HepG2 (cell line): ENCODE measurements around the gene FCER1G. TPM values are rescaled to one million over a fixed set of nuclear protein-coding genes. Genes with fewer than 3 reads are reported as not detected.

Experiments used
- AHDC1 ChIP-seq: sonication (generic); formaldehyde crosslinking; IDR thresholded peaks from 2 replicates; pipeline ENCODE4 v1.5.1; 2020; ENCODE audit warnings: mild to moderate bottlenecking, missing genetic modification reagents, borderline replicate concordance
- ARID2 ChIP-seq: sonication (generic); formaldehyde crosslinking; IDR thresholded peaks from 2 replicates; pipeline ENCODE4 v1.8.1; 2022; ENCODE audit warnings: mild to moderate bottlenecking, missing genetic modification reagents, borderline replicate concordance
- ARID3A ChIP-seq: IDR thresholded peaks from 2 replicates; pipeline ENCODE4 v1.6.1; 2012; ENCODE audit warnings: low read depth, low read length, improper control_type of control experiment
- BRCA1 ChIP-seq: sonication (generic); formaldehyde crosslinking; IDR thresholded peaks from 2 replicates; pipeline ENCODE4 v1.4.0; 2020; ENCODE audit warnings: missing genetic modification reagents
- DNMT1 ChIP-seq: sonication (generic); formaldehyde crosslinking; IDR thresholded peaks from 2 replicates; pipeline ENCODE4 v1.5.1; 2020; ENCODE audit warnings: mild to moderate bottlenecking, missing genetic modification reagents
- ERF ChIP-seq: IDR thresholded peaks from 2 replicates; pipeline ENCODE4 v1.6.1; 2018; ENCODE audit warnings: missing biosample characterization, missing genetic modification reagents
- HOXA9 ChIP-seq: sonication (generic); formaldehyde crosslinking; IDR thresholded peaks from 2 replicates; pipeline ENCODE4 v1.8.1; 2022; ENCODE audit warnings: missing genetic modification reagents, mild to moderate bottlenecking, moderate library complexity, borderline replicate concordance
- JUND ChIP-seq: sonication (generic); formaldehyde crosslinking; IDR thresholded peaks from 2 replicates; pipeline ENCODE4 v1.8.0; 2022; ENCODE audit warnings: mild to moderate bottlenecking, missing genetic modification reagents
- MLX ChIP-seq: IDR thresholded peaks from 2 replicates; pipeline ENCODE4 v1.6.1; 2016
- NFIC ChIP-seq: IDR thresholded peaks from 2 replicates; pipeline ENCODE4 v1.6.1; 2012; ENCODE audit warnings: mild to moderate bottlenecking, low read length, inconsistent platforms
- NRL ChIP-seq: sonication (generic); formaldehyde crosslinking; IDR thresholded peaks from 2 replicates; pipeline ENCODE4 v1.5.0; 2020; ENCODE audit warnings: missing genetic modification reagents, mild to moderate bottlenecking, moderate library complexity, borderline replicate concordance
- PITX1 ChIP-seq: sonication (generic); formaldehyde crosslinking; IDR thresholded peaks from 2 replicates; pipeline ENCODE4 v1.5.1; 2020; ENCODE audit warnings: mild to moderate bottlenecking, missing genetic modification reagents
- POGK ChIP-seq: sonication (generic); formaldehyde crosslinking; conservative IDR thresholded peaks from 2 replicates; pipeline ENCODE4 v1.8.0; 2022; ENCODE audit warnings: mild to moderate bottlenecking, moderate library complexity, missing genetic modification reagents
- REL ChIP-seq: sonication (generic); formaldehyde crosslinking; conservative IDR thresholded peaks from 2 replicates; pipeline ENCODE4 v1.8.0; 2022; ENCODE audit warnings: mild to moderate bottlenecking, missing genetic modification reagents, moderate library complexity
- ZFP41 ChIP-seq: sonication (generic); formaldehyde crosslinking; IDR thresholded peaks from 2 replicates; pipeline ENCODE4 v1.4.0; 2020; ENCODE audit warnings: mild to moderate bottlenecking, missing genetic modification reagents, borderline replicate concordance
- ZNF230 ChIP-seq: sonication (generic); formaldehyde crosslinking; IDR thresholded peaks from 2 replicates; pipeline ENCODE4 v1.4.0; 2020; ENCODE audit warnings: mild to moderate bottlenecking, missing genetic modification reagents
- ZNF275 ChIP-seq: sonication (generic); formaldehyde crosslinking; IDR thresholded peaks from 2 replicates; pipeline ENCODE4 v1.8.0; 2022; ENCODE audit warnings: missing genetic modification reagents, mild to moderate bottlenecking, inconsistent platforms, borderline replicate concordance
- polyA plus RNA-seq, 8 experiments: library from polyadenylated mRNA; depleted of rRNA in 3 of 8; stranded (reverse) in 7 of 8; unstranded in 1 of 8; fragments of >200 nt; fragmentation: Illumina TruSeq in 4 of 8; extraction: Trizol in 4 of 8; gene quantifications; 2 replicates each; pipeline versions ENCODE4 v1.2.1 to v1.2.3, GENCODE V29; 2011 to 2016; ENCODE audit warnings: low read depth in 4 of 8, missing spikeins in 1 of 8, mixed read lengths in 1 of 8; ENCODE audit not compliant: insufficient read depth in 1 of 8
- total RNA-seq, 5 experiments: library from RNA; depleted of rRNA; stranded (reverse); fragments of >200 nt; fragmentation: Illumina TruSeq; extraction: Trizol; gene quantifications; 2 replicates each; pipeline ENCODE4 v1.2.3, GENCODE V29; 2016; ENCODE audit warnings: low read depth in 1 of 5

The FCER1G gene
- total and polyA plus RNA-seq, 2 of the 13 experiments (the other 11 are each of a cell fraction or from before 2014, with no cell fraction given): 1.3 to 6.4 TPM

- TF ChIP-seq ERF (0 out of 2 replicates have a peak, but pooled peaks have one; percentile 28), MLX (CRISPR knock-in tag) (no peak), ZFP41 (CRISPR knock-in tag) (no peak), ZNF275 (CRISPR knock-in tag) (peak; percentile 68; the same call in 1 of the 2 replicates), NFIC (no peak), AHDC1 (CRISPR knock-in tag) (peak; percentile 42; the same call in 1 of the 2 replicates), NRL (no peak), DNMT1 (CRISPR knock-in tag) (no peak), BRCA1 (CRISPR knock-in tag) (0 out of 2 replicates have a peak, but pooled peaks have one; percentile 62), JUND (peak; percentile 62), ARID2 (CRISPR knock-in tag) (no peak), REL (CRISPR knock-in tag) (no peak), HOXA9 (no peak), PITX1 (CRISPR knock-in tag) (peak; percentile 95), POGK (no peak; the same call in none of the 2 replicates), ARID3A (peak; percentile 99), ZNF230 (CRISPR knock-in tag) (peak; percentile 5; the same call in 1 of the 2 replicates)
Observed at GRCh38 chr1:161223805-161224694, 9.0 kb downstream of the FCER1G start (continued).
